DND-41 (cell line): ENCODE measurements around the gene BMP2K.

Source experiments
- ATAC-seq: fragments of 200-7000 bp; cut with Tn5 transposase; 3 replicates; pipeline ENCODE4 v1.9.1; 2021; ENCODE audit warnings: low read depth; ENCODE audit not compliant: insufficient read depth
- DNase-seq: peaks from one replicate; pipeline ENCODE4 v3.0.0-alpha.2; 2020
- H2AFZ ChIP-seq: 2 replicates; pipeline ENCODE4 v1.6.0; 2012; ENCODE audit warnings: low read depth, low read length
- H3K27ac ChIP-seq: 2 replicates; pipeline ENCODE4 v1.5.1; 2012; ENCODE audit warnings: low read length, inconsistent platforms
- H3K27me3 ChIP-seq: fragments of 200-600 bp; sonication (generic); 2 replicates; pipeline ENCODE4 v1.6.0; 2012; ENCODE audit warnings: low read length, mild to moderate bottlenecking, inconsistent platforms; ENCODE audit not compliant: insufficient read depth, poor library complexity
- H3K36me3 ChIP-seq: 2 replicates; pipeline ENCODE4 v1.5.1; 2012; ENCODE audit warnings: low read length, inconsistent platforms; ENCODE audit not compliant: insufficient read depth
- H3K4me1 ChIP-seq: 2 replicates; pipeline ENCODE4 v1.5.1; 2012; ENCODE audit warnings: mild to moderate bottlenecking, low read length; ENCODE audit not compliant: insufficient read depth
- H3K4me2 ChIP-seq: 2 replicates; pipeline ENCODE4 v1.6.0; 2012; ENCODE audit warnings: mild to moderate bottlenecking, moderate library complexity, low read length, inconsistent platforms; ENCODE audit not compliant: insufficient read depth
- H3K4me3 ChIP-seq, 2 experiments: fragments of 200-600 bp in 1 of 2; shearing (Covaris generic) in 1 of 2; 2 replicates each; pipeline ENCODE4 v1.5.1; 2012 to 2016; ENCODE audit warnings: inconsistent platforms in 2 of 2, low read length in 2 of 2, mild to moderate bottlenecking in 2 of 2, low read depth in 1 of 2, moderate library complexity in 1 of 2
- H3K79me2 ChIP-seq: 2 replicates; pipeline ENCODE4 v1.6.0; 2012; ENCODE audit warnings: low read length, inconsistent platforms; ENCODE audit not compliant: insufficient read depth
- H3K9ac ChIP-seq: 2 replicates; pipeline ENCODE4 v1.6.0; 2012; ENCODE audit warnings: low read depth, mild to moderate bottlenecking, inconsistent platforms, low read length, moderate library complexity
- H3K9me3 ChIP-seq: 2 replicates; pipeline ENCODE4 v1.5.1; 2012; ENCODE audit warnings: low read length, moderate library complexity, mild to moderate bottlenecking, inconsistent platforms; ENCODE audit not compliant: insufficient read depth, severe bottlenecking
- H4K20me1 ChIP-seq: 2 replicates; pipeline ENCODE4 v1.6.0; 2012; ENCODE audit warnings: low read length; ENCODE audit not compliant: insufficient read depth
- CTCF ChIP-seq: IDR thresholded peaks from 2 replicates; pipeline ENCODE4 v1.5.1; 2012; ENCODE audit warnings: borderline replicate concordance, low read length, moderate library complexity, mild to moderate bottlenecking; ENCODE audit not compliant: poor library complexity, severe bottlenecking; ENCODE audit errors: extremely low read depth
- EZH2 ChIP-seq: IDR thresholded peaks from 3 replicates; pipeline ENCODE4 v1.6.1; 2012; ENCODE audit warnings: borderline replicate concordance, low read depth, mild to moderate bottlenecking, moderate library complexity, low read length, inconsistent platforms; ENCODE audit not compliant: severe bottlenecking

BMP2K gene

DNA sequence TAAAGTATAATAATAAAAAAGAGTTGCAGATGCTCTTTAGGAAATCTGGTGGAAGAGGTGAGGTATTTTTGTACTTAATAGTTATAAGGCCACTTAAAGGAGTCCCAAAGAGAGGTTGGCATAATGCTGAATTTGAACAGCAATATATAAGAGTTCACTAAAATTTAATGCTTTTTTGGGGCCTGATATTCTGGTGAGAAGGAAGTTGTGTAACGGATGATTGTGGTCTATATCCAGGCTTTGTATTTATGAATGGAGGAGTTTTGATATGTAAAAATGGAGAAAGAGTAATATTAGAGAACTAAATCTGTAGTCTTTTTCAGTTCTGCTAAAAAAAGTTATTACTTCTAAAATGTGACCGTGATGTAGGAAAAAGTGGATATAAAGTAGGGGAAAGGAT is 20.4 kb downstream of the BMP2K start:
- ATAC-seq = no peak

DNA sequence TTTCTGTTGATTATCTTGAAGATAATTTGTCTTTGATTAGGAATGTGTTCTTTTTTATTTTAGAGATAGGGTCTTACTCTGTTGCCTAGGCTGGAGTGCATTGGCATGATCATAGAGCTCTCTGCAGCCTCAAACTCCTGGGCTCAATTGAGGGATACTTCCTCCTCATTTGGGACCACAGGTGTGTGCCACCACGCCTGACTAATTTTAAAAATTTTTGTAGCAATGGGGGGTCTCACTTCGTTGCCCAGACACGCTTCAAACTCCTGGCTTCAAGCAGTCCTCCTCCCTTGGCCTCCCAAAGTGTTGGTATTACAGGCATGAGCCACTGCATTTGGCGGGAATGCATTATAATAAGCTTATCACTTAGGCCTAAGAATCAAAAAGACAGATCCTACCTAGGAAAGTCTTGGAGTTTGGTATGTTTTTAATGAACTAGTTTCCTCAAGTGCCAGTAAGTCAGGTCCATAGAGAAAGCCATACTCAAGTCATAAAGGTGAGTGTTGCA is 21.7 kb downstream of the BMP2K start:
- Histone ChIP-seq H3K27me3 (no peaks in the 10 kb centered on the region), H2AFZ (no peak overlapping the region), H3K79me2 (peaks cover 20% of the 10 kb centered on the region; the same call in 1 of the 2 replicates), H3K4me2 (no peak overlapping the region), H3K4me1 (no peaks in the 10 kb centered on the region), H3K9me3 (no peaks in the 10 kb centered on the region), H3K9ac (no peak overlapping the region), H4K20me1 (no peaks in the 10 kb centered on the region), H3K27ac (no peak overlapping the region), H3K4me3 (no peak overlapping the region), H3K36me3 (0 out of 2 replicates have a peak, but pooled peaks cover 6% of the 10 kb centered on the region)
- TF ChIP-seq CTCF = no peak
- TF ChIP-seq EZH2 = no peak
- ATAC-seq (no peak), DNase-seq (no peak)

More for the DNA sequence above, 20.4 kb downstream of the BMP2K start:
- H3K79me2 ChIP-seq = peaks cover 29% of the 10 kb centered on the region
- H3K4me1 ChIP-seq = no peaks in the 10 kb centered on the region
- H3K9ac ChIP-seq = no peak overlapping the region
- H3K9me3 ChIP-seq = no peaks in the 10 kb centered on the region
- DNase-seq = no peak
- H2AFZ ChIP-seq = no peak overlapping the region
- H3K27me3 ChIP-seq = no peaks in the 10 kb centered on the region
- no peak overlapping the region for H3K4me3 ChIP-seq
- H3K36me3 ChIP-seq = 0 out of 2 replicates have a peak, but pooled peaks cover 6% of the 10 kb centered on the region
- H3K27ac ChIP-seq = no peak overlapping the region
- no peaks in the 10 kb centered on the region for H4K20me1 ChIP-seq
- H3K4me2 ChIP-seq = no peak overlapping the region
- TF ChIP-seq EZH2 = no peak
- TF ChIP-seq CTCF = no peak

GRCh38 chr4:78799551-78800495 is 23.7 kb downstream of the BMP2K start:
- ATAC-seq = no peak

More at GRCh38 chr4:78799551-78800495, 23.7 kb downstream of the BMP2K start:
- TF ChIP-seq EZH2 (no peak), CTCF (no peak)
- no peak for DNase-seq
- no peaks in the 10 kb centered on the region for H3K9me3 ChIP-seq
- H3K4me3 ChIP-seq = no peak overlapping the region
- no peaks in the 10 kb centered on the region for H3K4me1 ChIP-seq
- H3K36me3 ChIP-seq = 0 out of 2 replicates have a peak, but pooled peaks cover 5% of the 10 kb centered on the region
- no peak overlapping the region for H3K27ac ChIP-seq
- H3K4me2 ChIP-seq = no peak overlapping the region
- H2AFZ ChIP-seq = no peak overlapping the region
- H3K27me3 ChIP-seq = no peaks in the 10 kb centered on the region
- H4K20me1 ChIP-seq = no peaks in the 10 kb centered on the region
- H3K79me2 ChIP-seq = peaks cover 26% of the 10 kb centered on the region
- H3K9ac ChIP-seq = no peak overlapping the region
